ENCODE results near the gene E2F3.

Gene E2F3

GRCh38 chr6:20432692-20433091, 31.0 kb downstream of the E2F3 start:
- DNase-seq (ENCODE audit: insufficient read length, low spot score) (no peak), FAIRE-seq (no peak)

GRCh38 chr6:20433321-20433720, 31.6 kb downstream of the E2F3 start:
- FAIRE-seq, result no peak

GRCh38 chr6:20433929-20434328, 32.2 kb downstream of the E2F3 start:
- FAIRE-seq, result no peak

More at GRCh38 chr6:20433321-20433720, 31.6 kb downstream of the E2F3 start:
- DNase-seq (ENCODE audit: insufficient read length, low spot score), result no peak

GRCh38 chr6:20434766-20435165, 33.1 kb downstream of the E2F3 start:
- FAIRE-seq (no peak), DNase-seq (ENCODE audit: insufficient read length, low spot score) (no peak)

More at GRCh38 chr6:20433929-20434328, 32.2 kb downstream of the E2F3 start:
- DNase-seq (ENCODE audit: insufficient read length, low spot score), result no peak

GRCh38 chr6:20436719-20437118, 35.0 kb downstream of the E2F3 start:
- FAIRE-seq (no peak), DNase-seq (ENCODE audit: insufficient read length, low spot score) (no peak)

- DNase-seq (ENCODE audit: insufficient read length, low spot score) (no peak), FAIRE-seq (no peak)
Observed at GRCh38 chr6:20437639-20438038, 36.0 kb downstream of the E2F3 start.

- DNase-seq (ENCODE audit: insufficient read length, low spot score), result no peak
- FAIRE-seq, result no peak
Observed at GRCh38 chr6:20438462-20439070, 36.9 kb downstream of the E2F3 start.

- FAIRE-seq (no peak), DNase-seq (ENCODE audit: insufficient read length, low spot score) (no peak)
Observed at GRCh38 chr6:20439558-20439957, 37.9 kb downstream of the E2F3 start.

- FAIRE-seq (no peak), DNase-seq (ENCODE audit: insufficient read length, low spot score) (no peak)
Observed at GRCh38 chr6:20440296-20440695, 38.6 kb downstream of the E2F3 start.

- DNase-seq (ENCODE audit: insufficient read length, low spot score), result no peak
- no peak for FAIRE-seq
Observed at GRCh38 chr6:20441236-20441635, 39.6 kb downstream of the E2F3 start.

GRCh38 chr6:20441921-20442320, 40.2 kb downstream of the E2F3 start:
- DNase-seq (ENCODE audit: insufficient read length, low spot score) (no peak), FAIRE-seq (no peak)

GRCh38 chr6:20444786-20445271, 43.1 kb downstream of the E2F3 start:
- no peak for FAIRE-seq
- DNase-seq (ENCODE audit: insufficient read length, low spot score), result no peak

- no peak for FAIRE-seq
- no peak for DNase-seq (ENCODE audit: insufficient read length, low spot score)
Observed at GRCh38 chr6:20447157-20447556, 45.5 kb downstream of the E2F3 start.

- FAIRE-seq, result no peak
- DNase-seq (ENCODE audit: insufficient read length, low spot score), result no peak
Observed at GRCh38 chr6:20447581-20448132, 46.0 kb downstream of the E2F3 start.

- FAIRE-seq, result peak; percentile 47
- DNase-seq (ENCODE audit: insufficient read length, low spot score), result no peak
Observed at GRCh38 chr6:20448828-20449227, 47.1 kb downstream of the E2F3 start.

- FAIRE-seq (peak; percentile 33), DNase-seq (ENCODE audit: insufficient read length, low spot score) (no peak)
Observed at GRCh38 chr6:20454204-20454824, 52.6 kb downstream of the E2F3 start.

GRCh38 chr6:20455251-20455940, 53.7 kb downstream of the E2F3 start:
- FAIRE-seq, result no peak
- DNase-seq (ENCODE audit: insufficient read length, low spot score), result no peak

GRCh38 chr6:20458027-20458894, 56.6 kb downstream of the E2F3 start:
- DNase-seq (ENCODE audit: insufficient read length, low spot score) (no peak), FAIRE-seq (no peak)

- DNase-seq (ENCODE audit: insufficient read length, low spot score), result no peak
Observed at GRCh38 chr6:20459682-20460081, 58.0 kb downstream of the E2F3 start.

GRCh38 chr6:20461576-20461975, 59.9 kb downstream of the E2F3 start:
- DNase-seq (ENCODE audit: insufficient read length, low spot score) (no peak), FAIRE-seq (no peak)

More at GRCh38 chr6:20459682-20460081, 58.0 kb downstream of the E2F3 start:
- no peak for FAIRE-seq

- peak; percentile 80 for FAIRE-seq
Observed at GRCh38 chr6:20463396-20463795, 61.7 kb downstream of the E2F3 start.

More at GRCh38 chr6:20463396-20463795, 61.7 kb downstream of the E2F3 start:
- no peak for DNase-seq (ENCODE audit: insufficient read length, low spot score)
